PC-3 (cell line): Measurements from ENCODE around the gene APOL2.

Experiments used
- CTCF ChIP-seq: fragments of 300-600 bp; sonication (generic); conservative IDR thresholded peaks from 2 replicates; pipeline ENCODE4 v1.5.1; 2017; ENCODE audit warnings: antibody characterized with exemption, low read depth, mild to moderate bottlenecking, low read length
- EZH2phosphoT487 ChIP-seq: fragments of 300-600 bp; sonication (generic); IDR thresholded peaks from 2 replicates; pipeline ENCODE4 v1.6.1; 2018; ENCODE audit warnings: mild to moderate bottlenecking, antibody characterized with exemption, low read length, borderline replicate concordance

- TF ChIP-seq CTCF (no peak), EZH2phosphoT487 (no peak)
These were observed 40.3 kb downstream of the APOL2 start for GRCh38 chr22:36199001-36199551.
